ENCODE data around the gene WNT7A.

GRCh38 chr3:13888576-13888975 lies 8.7 kb upstream of the WNT7A start:
- no peak for TF ChIP-seq POLR2A (IDR thresholded peaks at IDR 0.05)
- TF ChIP-seq CTCF (IDR thresholded peaks at IDR 0.05) = no peak
- no peak for TF ChIP-seq POLR2AphosphoS5 (IDR thresholded peaks at IDR 0.05)

Data from stomach (tissue), 4 donors.